GM18517 (cell line): ENCODE results near the gene ABCB9.

ENCODE experiments used
- ATAC-seq: cut with Tn5 transposase; IDR thresholded peaks from one replicate; pipeline ENCODE4 v1.9.1; 2021; ENCODE audit warnings: mild to moderate bottlenecking, moderate library complexity; ENCODE audit not compliant: unreplicated experiment

ABCB9 gene

GRCh38 chr12:122884091-122884826, 82.0 kb downstream of the ABCB9 start:
- no peak for ATAC-seq

DNA sequence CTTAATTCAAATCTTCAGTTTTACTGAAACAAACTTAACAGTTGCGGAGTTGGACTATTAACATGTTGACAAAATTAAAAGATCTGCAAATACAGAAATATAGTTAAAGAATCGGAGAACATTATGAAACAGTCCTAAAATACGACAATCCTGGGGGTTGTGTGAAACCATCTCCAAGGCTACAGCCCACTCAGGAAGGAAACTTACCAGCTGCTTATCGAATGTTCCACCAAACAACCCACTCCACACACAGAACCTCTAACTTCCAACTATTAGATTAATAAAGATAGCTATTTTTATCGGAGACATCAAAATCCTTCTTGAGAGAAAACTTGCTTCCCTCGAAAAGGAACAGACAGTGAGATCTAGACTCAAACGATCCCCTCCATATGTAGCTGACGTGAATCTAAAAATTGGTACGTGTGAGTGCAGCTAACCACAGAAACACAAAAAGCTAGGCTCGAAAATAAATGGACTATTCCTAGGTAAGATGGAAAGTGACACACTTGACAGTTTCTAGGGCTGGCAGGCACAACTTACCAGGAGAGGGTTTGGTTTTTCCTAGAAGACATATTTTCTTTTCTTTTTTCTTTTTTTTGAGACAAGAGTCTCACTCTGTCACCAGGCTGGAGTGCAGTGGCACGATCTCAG, 83.2 kb downstream of the ABCB9 start:
- ATAC-seq, result no peak

GRCh38 chr12:122880668-122881067, 85.6 kb downstream of the ABCB9 start:
- ATAC-seq, result no peak

- no peak for ATAC-seq
Measured at GRCh38 chr12:122880155-122880667, 86.1 kb downstream of the ABCB9 start.
